CD8-positive, alpha-beta memory T cell (primary cell): ENCODE data around the gene GSK3A. TPM values are rescaled to one million over a fixed set of nuclear protein-coding genes. Genes with fewer than 3 reads are reported as not detected.

Experiments
- CTCF ChIA-PET: fragments of 350-600 bp; sonication (Branson Sonifier 250); formaldehyde crosslinking; loops from one replicate; lab custom pipeline; 2021; ENCODE audit warnings: antibody characterized with exemption; lab: Charles Lee
- POLR2A ChIA-PET: fragments of 350-600 bp; sonication (Branson Sonifier 250); formaldehyde crosslinking; loops from one replicate; lab custom pipeline; 2021; ENCODE audit warnings: antibody characterized with exemption; lab: Charles Lee
- DNase-seq, 5 donors: peaks; one replicate each; pipeline versions ENCODE4 v3.0.0 to v3.0.0-alpha.2; 2020 to 2022; ENCODE audit warnings: mixed read lengths in 1 of 5
- H3K27ac ChIP-seq: one replicate; pipeline ENCODE4 v1.7.0; 2013; ENCODE audit warnings: low read depth, mild to moderate bottlenecking, low read length, moderate library complexity
- H3K27me3 ChIP-seq: 2 replicates; pipeline ENCODE4 v1.7.0; 2013; ENCODE audit warnings: low read length, mild to moderate bottlenecking; ENCODE audit not compliant: insufficient read depth, poor library complexity, severe bottlenecking
- H3K36me3 ChIP-seq: 2 replicates; pipeline ENCODE4 v1.7.0; 2013; ENCODE audit warnings: mild to moderate bottlenecking, low read length, moderate library complexity; ENCODE audit not compliant: insufficient read depth
- H3K4me1 ChIP-seq: 2 replicates; pipeline ENCODE4 v1.7.0; 2013; ENCODE audit warnings: mild to moderate bottlenecking, low read length, moderate library complexity; ENCODE audit not compliant: insufficient read depth
- H3K4me3 ChIP-seq: 2 replicates; pipeline ENCODE4 v1.7.0; 2013; ENCODE audit warnings: mild to moderate bottlenecking, low read length
- H3K9me3 ChIP-seq: 2 replicates; pipeline ENCODE4 v1.7.0; 2013; ENCODE audit warnings: mild to moderate bottlenecking, low read length
- H3K27ac Mint-ChIP-seq, 8 donors: one replicate each; pipeline ENCODE4 v1.8.0; 2020 to 2021; ENCODE audit warnings: mixed read lengths in 8 of 8, mild to moderate bottlenecking in 6 of 8, inconsistent platforms in 3 of 8, moderate library complexity in 3 of 8
- H3K27me3 Mint-ChIP-seq, 2 donors: one replicate each; pipeline ENCODE4 v1.8.0; 2020 to 2021; ENCODE audit warnings: mixed read lengths in 2 of 2, mild to moderate bottlenecking in 1 of 2, moderate library complexity in 1 of 2
- H3K36me3 Mint-ChIP-seq, 3 donors: one replicate each; pipeline ENCODE4 v1.8.0; 2020 to 2021; ENCODE audit warnings: mixed read lengths in 3 of 3, inconsistent platforms in 1 of 3, mild to moderate bottlenecking in 1 of 3
- H3K4me1 Mint-ChIP-seq, 3 donors: one replicate each; pipeline ENCODE4 v1.8.0; 2020 to 2021; ENCODE audit warnings: mixed read lengths in 3 of 3, inconsistent platforms in 1 of 3, mild to moderate bottlenecking in 1 of 3
- H3K4me3 Mint-ChIP-seq, 7 donors: one replicate each; pipeline ENCODE4 v1.8.0; 2020 to 2021; ENCODE audit warnings: mixed read lengths in 7 of 7, mild to moderate bottlenecking in 6 of 7, moderate library complexity in 4 of 7, inconsistent platforms in 2 of 7
- H3K9me3 Mint-ChIP-seq, 5 donors: one replicate each; pipeline ENCODE4 v1.8.0; 2020 to 2022; ENCODE audit warnings: mixed read lengths in 5 of 5, mild to moderate bottlenecking in 3 of 5, moderate library complexity in 2 of 5, inconsistent platforms in 1 of 5
- polyA plus RNA-seq: library from polyadenylated mRNA; unstranded; fragments of 300-500 nt; fragmentation: Illumina TruSeq; gene quantifications from one replicate; pipeline ENCODE4 v1.2.3, GENCODE V29; 2021
- total RNA-seq, 2 experiments: library from RNA; stranded (reverse); gene quantifications; one replicate each; pipeline ENCODE4 v1.2.3, GENCODE V29; 2021

The GSK3A gene
- total and polyA plus RNA-seq, 3 experiments from 2014 or later = 23.8 to 53.5 (median 52.9) TPM

- peak overlapping the region; percentile 70 for H3K4me3 ChIP-seq
- H3K27ac ChIP-seq = peak overlapping the region; percentile 77
- H3K9me3 ChIP-seq = no peaks in the 10 kb centered on the region
- Mint-ChIP-seq H3K9me3 (no peaks in the 10 kb centered on the region), H3K27ac (peak overlapping the region; percentile 82 to 99 (median 95)), H3K36me3 (peaks cover 4 to 12% (median 6%) of the 10 kb centered on the region in 3 donors), H3K4me3 (peak overlapping the region; percentile 80 to 98 (median 93)), H3K4me1 (peaks cover 34 to 46% (median 44%) of the 10 kb centered on the region in 3 donors), H3K27me3 (peaks cover 0 to 5% of the 10 kb centered on the region in 2 donors)
- no peak for DNase-seq
- no peaks in the 10 kb centered on the region for H3K27me3 ChIP-seq
- peaks cover 4% of the 10 kb centered on the region for H3K36me3 ChIP-seq
- CTCF ChIA-PET = interaction anchor here (0.8 to 5.9 kb wide), 24 partner anchors 8 to 203 kb away, joined by 3 to 72 read pairs (median 4); partner anchors contain the start of genes CIC, GSK3A, POU2F2 and PRR19
- POLR2A ChIA-PET = interaction anchor here (0.7 to 2.5 kb wide), 5 partner anchors 9 to 147 kb away, joined by 3 to 26 read pairs (median 6); partner anchors contain the start of genes CIC, GSK3A and POU2F2
- H3K4me1 ChIP-seq = peaks cover 55% of the 10 kb centered on the region
Observed at GRCh38 chr19:42279155-42279901, 36.9 kb upstream of the GSK3A start.

- Histone ChIP-seq H3K4me1 (peaks cover 55% of the 10 kb centered on the region), H3K36me3 (peaks cover 6% of the 10 kb centered on the region), H3K27me3 (no peaks in the 10 kb centered on the region), H3K9me3 (no peaks in the 10 kb centered on the region), H3K27ac (peak overlapping the region; percentile 77), H3K4me3 (no peak overlapping the region)
- no peak for DNase-seq
- Mint-ChIP-seq H3K9me3 (no peaks in the 10 kb centered on the region), H3K27me3 (peaks cover 0 to 5% of the 10 kb centered on the region in 2 donors), H3K4me1 (peaks cover 34 to 48% (median 44%) of the 10 kb centered on the region in 3 donors), H3K27ac (peak overlapping the region; percentile 2 to 99 (median 94)), H3K4me3 (peak overlapping the region; percentile 4 to 98 (median 93)), H3K36me3 (peaks cover 4 to 16% (median 6%) of the 10 kb centered on the region in 3 donors)
- ChIA-PET POLR2A (interaction anchor here (1.8 to 2.5 kb wide), 3 partner anchors 8 to 35 kb away, joined by 6 to 26 read pairs (median 13); partner anchors contain the start of genes CIC and GSK3A), CTCF (interaction anchor here (1.0 to 5.9 kb wide), 15 partner anchors 8 to 202 kb away, joined by 3 to 72 read pairs (median 8); partner anchors contain the start of genes GSK3A, POU2F2 and ZNF574)
Observed at GRCh38 chr19:42278452-42279154, 36.2 kb upstream of the GSK3A start.

DNA sequence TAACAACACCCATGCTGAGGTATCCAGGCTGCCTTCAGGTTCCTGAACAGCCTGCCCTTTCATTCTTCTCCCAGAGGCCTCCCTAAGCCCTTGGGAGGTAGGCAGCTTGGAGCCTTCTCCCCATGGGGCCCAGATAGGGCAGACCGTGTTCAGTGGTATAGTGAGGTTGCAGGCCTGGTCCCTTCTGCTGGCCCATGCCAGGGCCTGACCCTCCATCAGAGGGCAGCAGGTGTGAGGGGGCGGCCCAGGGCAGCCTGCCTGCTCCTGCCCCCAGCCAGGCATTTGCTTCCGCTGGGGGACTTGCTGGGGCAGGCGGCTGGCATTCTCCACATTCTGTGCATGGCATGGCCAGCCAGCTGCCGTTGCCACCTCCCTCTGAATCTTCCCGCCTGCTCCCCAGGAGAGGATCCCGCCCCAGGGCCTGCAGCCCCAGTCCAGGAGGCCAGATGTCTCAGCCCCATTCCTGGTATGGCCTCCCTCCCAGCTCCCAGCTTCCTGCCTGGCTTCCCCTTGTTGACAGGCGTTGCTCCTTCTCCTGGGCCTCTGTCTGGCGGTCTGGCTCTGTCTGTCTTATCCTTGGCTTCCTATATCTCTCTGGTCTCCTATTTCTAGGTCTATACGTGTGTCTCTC lies 35.5 kb upstream of the GSK3A start:
- no peak overlapping the region for H3K4me3 ChIP-seq
- H3K4me1 ChIP-seq = peaks cover 50% of the 10 kb centered on the region
- peaks cover 6% of the 10 kb centered on the region for H3K36me3 ChIP-seq
- no peaks in the 10 kb centered on the region for H3K27me3 ChIP-seq
- no peaks in the 10 kb centered on the region for H3K9me3 Mint-ChIP-seq
- peaks cover 4 to 23% (median 6%) of the 10 kb centered on the region in 3 donors for H3K36me3 Mint-ChIP-seq
- peaks cover 0 to 5% of the 10 kb centered on the region in 2 donors for H3K27me3 Mint-ChIP-seq
- H3K27ac Mint-ChIP-seq = peak overlapping the region in 5 of 8 donors; percentile 60 to 98 (median 92)
- H3K4me1 Mint-ChIP-seq = peaks cover 34 to 50% (median 44%) of the 10 kb centered on the region in 3 donors
- no peak overlapping the region for H3K27ac ChIP-seq
- POLR2A ChIA-PET = interaction anchor here (2.5 kb wide), 1 partner anchor 34 kb away, joined by 26 read pairs; the partner anchor contains the start of gene GSK3A
- H3K9me3 ChIP-seq = no peaks in the 10 kb centered on the region
- H3K4me3 Mint-ChIP-seq = no peak overlapping the region
- CTCF ChIA-PET = interaction anchor here (1.8 to 5.9 kb wide), 5 partner anchors 7 to 143 kb away, joined by 7 to 72 read pairs (median 13); partner anchors contain the start of gene GSK3A
- DNase-seq = no peak

GRCh38 chr19:42276821-42277220 lies 34.4 kb upstream of the GSK3A start:
- Histone ChIP-seq H3K27me3 (no peaks in the 10 kb centered on the region), H3K4me3 (no peak overlapping the region), H3K27ac (no peak overlapping the region), H3K4me1 (peaks cover 39% of the 10 kb centered on the region), H3K9me3 (no peaks in the 10 kb centered on the region), H3K36me3 (peaks cover 6% of the 10 kb centered on the region)
- Mint-ChIP-seq H3K27me3 (peaks cover 0 to 5% of the 10 kb centered on the region in 2 donors), H3K9me3 (no peaks in the 10 kb centered on the region), H3K36me3 (peaks cover 4 to 29% (median 6%) of the 10 kb centered on the region in 3 donors), H3K27ac (peak overlapping the region in 1 of 8 donors; percentile 44), H3K4me3 (peak overlapping the region in 2 of 7 donors; percentile 34 to 56), H3K4me1 (peaks cover 34 to 50% (median 36%) of the 10 kb centered on the region in 3 donors)
- CTCF ChIA-PET = interaction anchor here (5.9 kb wide), 1 partner anchor 32 kb away, joined by 72 read pairs; the partner anchor contains the start of gene GSK3A
- DNase-seq = no peak
- POLR2A ChIA-PET = no interaction called here

DNA sequence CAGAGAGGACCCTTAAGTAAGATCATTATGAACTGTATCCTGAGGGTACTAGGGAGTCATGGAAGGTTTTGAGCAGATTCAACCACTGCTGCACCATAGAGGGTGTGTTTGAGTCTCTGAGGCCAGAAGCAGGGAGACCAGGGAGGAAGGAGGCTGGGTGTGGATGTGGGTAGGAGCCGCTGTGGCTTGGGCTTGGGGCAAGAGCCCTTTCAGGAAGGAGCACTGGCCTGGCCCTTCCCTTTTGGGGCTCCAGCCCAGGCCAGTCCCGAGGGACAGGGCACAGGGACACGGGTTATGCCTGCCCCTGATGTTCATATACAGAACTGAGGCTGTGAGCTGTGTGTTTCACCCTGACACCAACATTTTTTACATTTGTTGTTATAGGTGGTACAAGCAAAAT lies 33.9 kb upstream of the GSK3A start:
- no peaks in the 10 kb centered on the region for H3K9me3 Mint-ChIP-seq
- H3K27ac ChIP-seq = no peak overlapping the region
- H3K4me1 Mint-ChIP-seq = peaks cover 34 to 54% (median 36%) of the 10 kb centered on the region in 3 donors
- peaks cover 37% of the 10 kb centered on the region for H3K4me1 ChIP-seq
- H3K27ac Mint-ChIP-seq = peak overlapping the region in 7 of 8 donors; percentile 36 to 91 (median 76)
- H3K4me3 ChIP-seq = no peak overlapping the region
- no peaks in the 10 kb centered on the region for H3K9me3 ChIP-seq
- peak overlapping the region in 4 of 7 donors; percentile 1 to 67 (median 50) for H3K4me3 Mint-ChIP-seq
- H3K27me3 Mint-ChIP-seq = peaks cover 0 to 5% of the 10 kb centered on the region in 2 donors
- DNase-seq = no peak
- peaks cover 4 to 33% (median 6%) of the 10 kb centered on the region in 3 donors for H3K36me3 Mint-ChIP-seq
- POLR2A ChIA-PET = no interaction called here
- no peaks in the 10 kb centered on the region for H3K27me3 ChIP-seq
- peaks cover 6% of the 10 kb centered on the region for H3K36me3 ChIP-seq
- CTCF ChIA-PET = interaction anchor here (5.9 kb wide), 1 partner anchor 32 kb away, joined by 72 read pairs; the partner anchor contains the start of gene GSK3A

DNA sequence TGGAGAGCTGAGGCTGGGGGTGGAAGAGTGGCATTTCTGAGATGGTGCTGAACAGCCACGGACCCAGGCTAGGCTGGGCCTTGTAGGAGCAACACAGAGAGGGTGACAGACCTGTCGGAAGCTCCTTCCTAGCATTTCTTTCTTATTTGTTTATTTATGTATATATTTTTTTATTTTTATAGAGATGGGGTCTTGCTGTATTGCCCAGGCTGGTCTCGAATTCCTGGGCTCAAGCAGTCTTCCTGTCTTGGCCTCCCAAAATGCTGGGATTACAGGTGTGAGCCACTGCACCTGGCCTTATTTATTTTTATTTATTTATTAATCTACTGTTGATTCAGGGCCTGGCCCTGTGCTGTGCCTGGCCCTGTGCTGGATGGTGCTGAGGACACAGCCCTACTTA lies 33.1 kb upstream of the GSK3A start:
- H3K4me3 ChIP-seq = no peak overlapping the region
- no peak overlapping the region for H3K27ac ChIP-seq
- peaks cover 42% of the 10 kb centered on the region for H3K4me1 ChIP-seq
- Mint-ChIP-seq H3K4me3 (peak overlapping the region in 1 of 7 donors; percentile 56), H3K27ac (peak overlapping the region in 5 of 8 donors; percentile 6 to 89 (median 76)), H3K36me3 (peaks cover 4 to 36% (median 6%) of the 10 kb centered on the region in 3 donors), H3K9me3 (no peaks in the 10 kb centered on the region), H3K4me1 (peaks cover 39 to 62% (median 44%) of the 10 kb centered on the region in 3 donors), H3K27me3 (peaks cover 0 to 7% of the 10 kb centered on the region in 2 donors)
- no peak for DNase-seq
- H3K27me3 ChIP-seq = no peaks in the 10 kb centered on the region
- H3K36me3 ChIP-seq = peaks cover 6% of the 10 kb centered on the region
- ChIA-PET CTCF (interaction anchor here (0.6 kb wide), 1 partner anchor 167 kb away, joined by 3 read pairs; no protein-coding TSS in a partner anchor), POLR2A (no interaction called here)
- H3K9me3 ChIP-seq = no peaks in the 10 kb centered on the region

DNA sequence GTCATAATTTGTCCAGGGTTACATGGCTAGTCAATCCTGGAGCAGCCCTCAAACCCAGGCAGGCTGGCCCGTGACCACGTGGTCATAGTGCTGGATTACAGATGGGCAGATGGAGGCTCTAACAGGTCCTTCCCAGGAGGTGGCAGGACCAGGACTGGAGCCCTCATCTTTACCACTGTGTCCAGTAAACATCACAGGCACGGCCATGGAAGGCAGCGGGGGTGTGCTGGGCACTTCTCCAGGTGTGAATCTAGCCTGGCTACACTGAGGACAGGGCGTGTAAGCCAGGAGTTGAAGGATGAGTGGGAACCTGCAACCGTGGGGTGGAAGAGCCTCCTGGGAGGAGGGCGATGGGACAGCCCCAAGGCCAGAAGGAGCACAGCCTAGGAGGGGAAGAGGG lies 32.7 kb upstream of the GSK3A start:
- Mint-ChIP-seq H3K27ac (peak overlapping the region in 5 of 8 donors; percentile 4 to 76 (median 30)), H3K4me1 (peaks cover 42 to 64% (median 48%) of the 10 kb centered on the region in 3 donors), H3K4me3 (peak overlapping the region in 2 of 7 donors; percentile 3 to 7), H3K9me3 (no peaks in the 10 kb centered on the region), H3K27me3 (peaks cover 0 to 6% of the 10 kb centered on the region in 2 donors), H3K36me3 (peaks cover 4 to 36% (median 6%) of the 10 kb centered on the region in 3 donors)
- Histone ChIP-seq H3K36me3 (peaks cover 6% of the 10 kb centered on the region), H3K27me3 (no peaks in the 10 kb centered on the region), H3K4me1 (peaks cover 46% of the 10 kb centered on the region), H3K9me3 (no peaks in the 10 kb centered on the region), H3K4me3 (no peak overlapping the region), H3K27ac (no peak overlapping the region)
- CTCF ChIA-PET = interaction anchor here (0.6 to 0.7 kb wide), 2 partner anchors 142 to 166 kb away, joined by 3 read pairs; partner anchors contain the start of gene POU2F2
- no peak for DNase-seq
- POLR2A ChIA-PET = no interaction called here
